HTERT RPE-1 (cell line): Measurements from ENCODE around the gene CHKB.
"Not testable (repeated sequence)": the region's sequence is repeated elsewhere in the genome, so short reads cannot be mapped to it uniquely, and the experiment has no call there.

Experiments used
- in situ Hi-C: fragments of 300-500 bp; cut with MboI; formaldehyde crosslinking; loops from 4 replicates; pipeline ENCODE4 v1.14.3; 2020; ENCODE audit warnings: low sequenced_read_pairs

Gene CHKB

DNA sequence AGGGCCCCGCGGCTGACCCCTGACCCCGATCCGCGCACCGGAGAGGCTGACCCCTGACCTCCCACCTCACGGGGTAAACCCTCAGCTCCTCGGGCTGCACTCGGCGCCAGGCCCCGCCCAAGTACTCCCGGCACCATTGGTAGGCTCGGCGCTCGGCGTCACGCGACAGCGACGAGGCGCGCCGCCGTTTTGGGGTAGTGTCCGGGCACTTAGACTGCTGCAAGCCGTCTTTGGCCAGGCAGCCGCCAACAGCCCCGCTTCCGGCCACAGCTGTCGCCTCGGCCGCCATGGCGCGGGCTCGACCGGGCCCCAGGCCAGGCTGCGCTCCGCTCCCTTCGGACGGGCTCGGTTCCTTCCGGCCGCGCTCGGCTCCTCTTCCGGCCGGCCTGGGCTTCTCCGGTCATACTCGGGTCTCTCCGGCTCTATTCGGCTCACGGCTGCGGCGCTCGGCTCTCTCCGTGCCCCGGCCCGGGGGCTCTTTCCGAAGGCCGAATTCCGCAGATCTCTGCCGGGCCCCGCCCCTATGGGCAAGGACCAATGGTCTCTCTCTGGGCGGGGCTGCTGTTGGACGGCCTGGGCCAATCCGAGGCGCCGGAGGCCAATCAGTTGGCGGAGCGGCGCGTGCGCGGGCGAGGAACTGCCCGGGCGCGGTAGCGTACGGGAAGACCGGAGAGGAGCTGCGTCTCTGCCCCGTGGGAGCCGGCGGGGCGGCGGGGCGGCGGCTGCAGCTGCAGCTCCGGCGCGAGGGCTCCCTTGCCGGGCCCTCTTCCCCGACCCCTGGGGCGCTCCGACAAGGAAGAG is at the start of gene CHKB:
Gene CHKB, minus strand, starts transcription at position 357 of the 801 bp plus-strand sequence. Its CDS starts 68 bp downstream, at position 289.
- in situ Hi-C loops, result no loop called here

DNA sequence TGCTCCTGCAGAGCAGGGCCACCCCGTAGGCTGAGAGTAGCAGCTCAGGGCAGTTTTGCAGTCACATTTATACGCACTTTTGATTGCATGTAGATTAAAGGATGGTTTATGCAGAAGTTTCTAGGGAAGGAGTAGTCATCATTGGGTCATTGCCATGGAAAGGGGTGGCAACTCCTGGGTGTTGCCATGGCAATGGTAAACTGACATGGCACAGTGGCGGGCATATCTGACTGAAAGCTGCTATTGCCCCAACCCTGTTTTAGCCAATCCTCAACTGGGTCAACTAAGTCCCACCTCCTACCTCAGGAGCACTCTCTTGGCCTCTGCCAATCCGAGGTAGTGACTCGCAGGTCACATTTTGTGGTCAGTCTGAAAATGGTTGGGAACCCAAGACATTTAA is 47.7 kb upstream of the CHKB start:
- in situ Hi-C loops, result no loop called here

GRCh38 chr22:50628543-50629134 is 46.0 kb upstream of the CHKB start:
- in situ Hi-C loops, result no loop called here

GRCh38 chr22:50627642-50628542 is 45.2 kb upstream of the CHKB start, which contains the start of gene ARSA:
Gene ARSA (minus strand): TSS chr22:50628152. CDS start chr22:50627779, 373 bp downstream.
- in situ Hi-C loops, result no loop called here

- in situ Hi-C loops, result no loop called here
These were observed 44.4 kb upstream of the CHKB start for GRCh38 chr22:50626850-50627641.

- in situ Hi-C loops, result no loop called here
These were observed 43.7 kb upstream of the CHKB start for GRCh38 chr22:50626314-50626849.

DNA sequence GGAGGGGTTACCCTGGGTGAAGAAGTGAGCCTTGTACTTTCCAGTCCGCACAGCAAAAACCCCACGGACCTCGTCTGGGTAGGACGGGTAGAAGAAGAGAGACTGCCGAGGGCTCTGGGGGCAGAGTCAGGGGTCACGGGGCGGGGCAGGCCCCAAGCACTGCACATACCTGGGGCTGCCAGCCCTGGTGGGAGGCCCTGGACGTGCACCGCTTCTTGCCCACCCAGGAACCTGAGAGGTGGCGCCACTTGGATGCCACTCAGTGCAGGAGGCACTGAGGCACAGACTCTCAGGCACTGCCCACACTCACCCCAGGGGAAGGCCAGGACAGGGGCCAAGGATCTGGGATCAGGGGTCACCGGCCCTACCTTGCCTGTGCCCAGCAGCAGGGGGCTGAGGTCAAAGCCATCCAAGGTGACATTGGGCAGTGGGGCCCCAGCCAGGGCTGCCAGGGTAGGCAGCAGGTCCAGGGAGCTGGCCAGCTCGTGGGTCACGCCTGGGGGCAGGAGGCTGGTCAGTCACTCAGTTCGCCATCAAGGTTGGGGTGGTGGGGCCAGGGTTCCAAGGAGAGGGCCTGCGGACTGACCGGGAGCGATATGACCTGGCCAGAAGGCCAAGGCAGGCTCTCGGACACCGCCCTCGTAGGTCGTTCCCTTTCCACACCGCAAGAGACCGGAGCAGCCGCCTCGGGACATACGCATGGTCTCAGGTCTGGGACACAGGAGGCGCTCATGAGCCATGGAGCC is 43.1 kb upstream of the CHKB start:
- in situ Hi-C loops, result no loop called here

DNA sequence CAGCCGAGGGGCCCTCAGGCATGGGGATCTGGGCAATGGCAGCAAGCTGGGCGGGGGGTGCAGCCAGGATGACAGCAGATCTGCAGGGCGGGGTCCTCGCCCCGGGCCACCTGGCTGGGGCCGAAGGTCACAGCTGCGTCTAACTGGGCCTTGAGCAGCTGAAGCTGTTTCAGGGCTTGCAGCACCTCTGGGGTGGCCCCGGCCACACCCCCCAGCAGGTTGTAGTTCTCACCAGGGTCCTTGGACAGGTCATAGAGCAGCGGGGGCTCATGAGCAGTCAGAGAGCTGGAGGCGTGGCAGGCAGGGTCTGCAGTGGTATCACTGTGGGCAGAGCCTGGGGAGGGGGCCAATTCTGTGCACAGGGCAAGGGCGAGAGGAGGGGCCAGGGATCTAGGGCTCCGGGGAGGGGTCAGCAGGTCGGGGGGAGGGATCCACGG is 42.5 kb upstream of the CHKB start:
- in situ Hi-C loops, result no loop called here

DNA sequence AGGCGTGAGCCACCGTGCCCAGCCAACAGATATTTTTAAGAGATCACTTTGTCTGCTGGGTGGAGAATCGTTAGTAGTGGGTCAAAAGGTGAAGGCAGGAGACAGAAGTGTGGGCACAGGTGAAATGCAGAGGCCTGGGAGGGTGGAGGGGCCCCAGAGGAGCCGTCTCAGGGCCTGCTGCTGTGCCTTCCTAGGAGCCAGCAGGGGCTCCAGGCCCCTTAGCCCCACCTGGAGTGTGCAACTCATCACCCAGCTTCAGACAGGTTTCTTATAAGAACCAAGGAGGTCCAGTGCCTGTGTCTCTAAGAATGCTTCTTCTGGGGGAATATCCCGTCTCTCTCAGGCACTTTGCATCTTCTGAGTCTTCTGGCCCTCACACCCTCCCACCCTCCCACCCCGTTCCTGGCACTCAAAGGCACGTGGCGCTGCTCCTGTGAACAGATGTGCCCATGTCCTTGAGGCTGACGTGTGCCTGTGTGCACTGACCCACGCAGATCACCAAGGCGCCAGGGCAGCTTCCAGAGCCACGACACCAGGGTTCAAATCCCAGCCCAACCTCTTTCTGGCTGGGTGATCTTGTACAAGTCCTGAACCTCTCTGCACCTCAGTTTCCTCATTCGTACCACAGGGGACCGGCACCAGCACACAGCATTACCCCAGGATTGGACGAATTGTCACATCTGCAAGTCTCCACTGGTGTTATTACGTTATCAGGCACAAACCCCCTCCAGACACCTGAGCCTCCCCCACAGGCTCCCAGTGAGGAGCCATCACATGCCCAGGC is 41.9 kb upstream of the CHKB start:
- in situ Hi-C loops, result no loop called here

DNA sequence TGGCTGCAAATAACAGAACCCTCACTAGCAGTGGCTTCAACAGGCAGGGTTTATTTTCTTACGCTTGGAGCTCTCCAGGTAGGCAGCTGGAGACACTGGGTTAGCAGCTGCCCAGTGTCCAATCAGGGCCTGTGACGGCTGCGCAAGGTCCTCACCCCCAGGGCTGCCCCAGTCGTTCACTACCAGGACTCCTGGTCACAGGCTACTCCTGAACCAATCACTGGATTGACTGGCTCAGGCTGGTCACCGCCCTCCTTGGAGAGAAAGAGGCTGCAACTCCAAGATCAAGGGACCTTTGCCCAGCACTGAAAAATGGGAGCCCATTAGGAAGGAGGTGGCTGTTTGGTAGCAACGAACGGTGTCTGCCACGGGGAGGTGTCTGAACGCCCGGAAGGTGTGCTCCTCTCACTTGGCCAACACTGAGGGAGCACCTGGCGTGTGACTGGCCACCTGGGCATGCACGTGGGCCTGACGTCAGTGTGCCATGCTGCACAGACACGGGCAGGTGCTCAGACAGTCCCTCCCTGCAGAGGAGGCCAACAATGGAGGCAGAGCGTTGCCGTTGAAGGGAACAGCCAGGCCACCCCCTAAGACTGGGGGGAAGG is 40.2 kb upstream of the CHKB start:
- in situ Hi-C loops, result no loop called here

DNA sequence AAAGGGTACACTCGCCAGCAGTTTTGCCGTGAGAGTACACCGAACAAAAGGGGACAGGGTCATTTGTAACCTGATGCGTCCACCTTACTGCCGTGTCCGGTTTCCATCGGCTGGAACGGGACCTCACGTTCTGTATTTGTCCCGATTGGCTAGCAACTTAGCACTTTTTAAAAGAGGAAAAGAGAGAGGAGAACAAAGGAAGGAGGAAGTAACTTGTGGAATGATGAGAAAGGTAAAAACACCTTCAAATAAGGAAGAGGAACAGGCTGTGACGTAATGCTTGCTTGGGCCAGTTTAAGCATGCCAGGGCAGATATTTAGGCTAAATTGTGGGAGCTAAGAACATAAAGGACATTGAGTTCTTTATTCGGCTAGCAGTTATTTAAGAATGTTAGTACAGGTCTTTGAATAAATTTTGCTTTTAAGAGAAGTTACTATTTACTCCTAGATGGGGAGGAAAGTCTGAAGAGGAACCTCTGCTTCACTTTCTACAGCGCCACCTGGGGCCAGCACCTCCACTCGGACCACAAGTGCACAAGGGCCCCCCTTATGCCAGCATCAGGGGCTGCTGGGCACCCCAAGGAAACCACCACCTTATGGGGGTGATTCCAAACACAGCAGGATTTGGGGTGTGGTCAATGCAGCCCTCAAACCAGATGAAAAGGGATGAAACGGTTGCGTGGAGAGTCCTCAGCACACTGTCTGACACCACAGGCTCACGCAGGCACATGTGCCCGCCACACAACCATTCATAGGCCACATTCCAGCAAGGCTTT is 39.5 kb upstream of the CHKB start:
- in situ Hi-C loops, result no loop called here

- in situ Hi-C loops, result no loop called here
These were observed 38.8 kb upstream of the CHKB start for GRCh38 chr22:50621356-50621880.

- in situ Hi-C loops, result no loop called here
These were observed 38.1 kb upstream of the CHKB start for GRCh38 chr22:50620593-50621355.

DNA sequence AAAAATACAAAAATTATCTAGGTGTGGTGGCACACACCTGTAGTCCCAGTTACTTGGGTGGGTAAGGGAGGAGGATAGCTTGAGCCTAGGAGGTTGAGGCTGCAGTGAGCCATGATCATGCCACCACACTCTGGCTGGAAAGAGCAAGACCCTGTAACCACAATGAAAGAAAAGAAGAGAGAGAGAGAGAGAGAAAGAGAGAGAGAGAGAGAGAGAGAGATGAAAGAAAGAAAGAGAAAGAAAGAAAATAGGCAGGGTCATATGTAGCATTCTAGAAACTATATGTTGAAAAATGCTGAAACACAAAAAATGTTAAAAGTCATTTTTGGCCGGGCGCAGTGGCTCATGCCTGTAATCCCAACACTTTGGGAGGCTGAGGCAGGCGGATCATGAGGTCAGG is 31.6 kb upstream of the CHKB start:
- in situ Hi-C loops, result not testable (repeated sequence)

GRCh38 chr22:50613291-50613981 is 30.8 kb upstream of the CHKB start:
- in situ Hi-C loops, result no loop called here
